A673 (cell line): Measurements from ENCODE around the gene PAXX.

Experiments used
- EZH2 ChIP-seq: fragments of 200-600 bp; sonication (generic); IDR thresholded peaks from 2 replicates; pipeline ENCODE4 v1.6.1; 2017; ENCODE audit warnings: borderline replicate concordance, low read depth, mild to moderate bottlenecking, mixed read lengths, antibody characterized with exemption, low read length; ENCODE audit not compliant: poor library complexity, severe bottlenecking
- TF ChIP-seq, protein P1 (sequence below): fragments of 300-800, 200-600 bp; sonication (generic); conservative IDR thresholded peaks from 2 replicates; pipeline ENCODE4 v1.5.1; 2017; ENCODE audit warnings: low read depth, mild to moderate bottlenecking, antibody characterized with exemption, low read length, moderate library complexity, mixed read lengths

DNA sequence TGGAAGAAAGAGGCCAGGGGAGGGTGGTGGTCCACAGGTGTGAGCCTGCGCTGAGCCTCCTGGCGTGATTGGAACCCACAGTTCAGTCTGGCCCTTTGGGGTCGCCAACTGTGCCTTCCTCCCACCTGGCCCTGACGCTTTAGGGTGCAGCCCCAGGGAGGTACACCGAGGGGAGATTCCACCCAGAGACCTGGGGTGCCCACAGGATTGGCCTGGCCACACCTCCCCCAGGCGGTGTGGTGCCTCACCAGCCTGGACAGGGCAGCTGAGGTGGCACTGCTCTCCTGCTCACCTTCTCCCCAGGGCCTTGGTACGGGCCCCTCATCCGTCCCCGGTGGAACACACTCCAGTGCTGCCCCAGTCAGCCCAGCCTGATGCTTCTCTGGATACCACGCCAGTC, 5.1 kb downstream of the PAXX start:
- TF ChIP-seq, protein P1, sequence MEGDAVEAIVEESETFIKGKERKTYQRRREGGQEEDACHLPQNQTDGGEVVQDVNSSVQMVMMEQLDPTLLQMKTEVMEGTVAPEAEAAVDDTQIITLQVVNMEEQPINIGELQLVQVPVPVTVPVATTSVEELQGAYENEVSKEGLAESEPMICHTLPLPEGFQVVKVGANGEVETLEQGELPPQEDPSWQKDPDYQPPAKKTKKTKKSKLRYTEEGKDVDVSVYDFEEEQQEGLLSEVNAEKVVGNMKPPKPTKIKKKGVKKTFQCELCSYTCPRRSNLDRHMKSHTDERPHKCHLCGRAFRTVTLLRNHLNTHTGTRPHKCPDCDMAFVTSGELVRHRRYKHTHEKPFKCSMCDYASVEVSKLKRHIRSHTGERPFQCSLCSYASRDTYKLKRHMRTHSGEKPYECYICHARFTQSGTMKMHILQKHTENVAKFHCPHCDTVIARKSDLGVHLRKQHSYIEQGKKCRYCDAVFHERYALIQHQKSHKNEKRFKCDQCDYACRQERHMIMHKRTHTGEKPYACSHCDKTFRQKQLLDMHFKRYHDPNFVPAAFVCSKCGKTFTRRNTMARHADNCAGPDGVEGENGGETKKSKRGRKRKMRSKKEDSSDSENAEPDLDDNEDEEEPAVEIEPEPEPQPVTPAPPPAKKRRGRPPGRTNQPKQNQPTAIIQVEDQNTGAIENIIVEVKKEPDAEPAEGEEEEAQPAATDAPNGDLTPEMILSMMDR: no peak
- TF ChIP-seq EZH2: no peak
